NCI-H345 treated with DMSO at 0.1 percent for 48 hours (cell line): ENCODE results near the gene MINDY3.

Source experiments
- DNase-seq: peaks from one replicate; lab custom pipeline; 2025; ENCODE audit not compliant: unreplicated experiment; lab: John Stamatoyannopoulos, UW

The MINDY3 gene

GRCh38 chr10:15808204-15808797 lies 52.0 kb downstream of the MINDY3 start:
- DNase-seq = no peak

GRCh38 chr10:15805395-15806058 lies 54.8 kb downstream of the MINDY3 start:
- DNase-seq = no peak

GRCh38 chr10:15804109-15804508 lies 56.2 kb downstream of the MINDY3 start:
- DNase-seq = no peak

GRCh38 chr10:15802375-15802949 lies 57.8 kb downstream of the MINDY3 start:
- DNase-seq = no peak

- no peak for DNase-seq
These were observed 58.7 kb downstream of the MINDY3 start for GRCh38 chr10:15801641-15802040.

GRCh38 chr10:15801147-15801546 lies 59.2 kb downstream of the MINDY3 start:
- no peak for DNase-seq

- no peak for DNase-seq
These were observed 63.0 kb downstream of the MINDY3 start for GRCh38 chr10:15797346-15797745.

GRCh38 chr10:15796762-15797161 lies 63.5 kb downstream of the MINDY3 start:
- DNase-seq = no peak

- DNase-seq = no peak
These were observed 64.1 kb downstream of the MINDY3 start for GRCh38 chr10:15796098-15796759.

GRCh38 chr10:15795036-15795792 lies 65.1 kb downstream of the MINDY3 start:
- no peak for DNase-seq

- DNase-seq = no peak
These were observed 65.7 kb downstream of the MINDY3 start for GRCh38 chr10:15794569-15794968.

GRCh38 chr10:15793664-15794063 lies 66.6 kb downstream of the MINDY3 start:
- no peak for DNase-seq

- DNase-seq = no peak
These were observed 67.5 kb downstream of the MINDY3 start for GRCh38 chr10:15792777-15793176.

GRCh38 chr10:15791816-15792524 lies 68.3 kb downstream of the MINDY3 start:
- DNase-seq = no peak

GRCh38 chr10:15789793-15790525 lies 70.3 kb downstream of the MINDY3 start:
- no peak for DNase-seq

GRCh38 chr10:15787426-15787825 lies 72.9 kb downstream of the MINDY3 start:
- no peak for DNase-seq

GRCh38 chr10:15784662-15785300 lies 75.5 kb downstream of the MINDY3 start:
- no peak for DNase-seq

- no peak for DNase-seq
These were observed 76.2 kb downstream of the MINDY3 start for GRCh38 chr10:15783941-15784636.

- no peak for DNase-seq
These were observed 77.5 kb downstream of the MINDY3 start for GRCh38 chr10:15782851-15783250.
